Adipocyte (in vitro differentiated cells): ENCODE measurements around the gene KCTD14.
A peak's percentile ranks its signal among the peaks of the same experiment; 100 is the strongest.
"Not testable (repeated sequence)": the region's sequence is repeated elsewhere in the genome, so short reads cannot be mapped to it uniquely, and the experiment has no call there.

ENCODE experiments used
- DNase-seq: peaks from one replicate; pipeline ENCODE4 v3.0.0-alpha.2; 2015; ENCODE audit warnings: low read depth
- H3K27me3 ChIP-seq: replicated peaks from 2 replicates; pipeline ENCODE4 v1.7.0; 2013; ENCODE audit warnings: mild to moderate bottlenecking, low read length, moderate library complexity; ENCODE audit not compliant: control insufficient read depth, insufficient read depth
- H3K36me3 ChIP-seq: 2 replicates; pipeline ENCODE4 v1.7.0; 2013; ENCODE audit warnings: low read length, mild to moderate bottlenecking, moderate library complexity; ENCODE audit not compliant: control insufficient read depth, insufficient read depth, severe bottlenecking
- H3K4me1 ChIP-seq: 2 replicates; pipeline ENCODE4 v1.7.0; 2013; ENCODE audit warnings: mild to moderate bottlenecking, low read length, moderate library complexity; ENCODE audit not compliant: control insufficient read depth, insufficient read depth
- H3K4me3 ChIP-seq: 2 replicates; pipeline ENCODE4 v1.7.0; 2013; ENCODE audit warnings: mild to moderate bottlenecking, low read length, moderate library complexity
- H3K9ac ChIP-seq: 2 replicates; pipeline ENCODE4 v1.7.0; 2013; ENCODE audit warnings: mild to moderate bottlenecking, low read length, moderate library complexity
- H3K9me3 ChIP-seq: 2 replicates; pipeline ENCODE4 v1.7.0; 2013; ENCODE audit warnings: mild to moderate bottlenecking, low read length, moderate library complexity; ENCODE audit not compliant: control insufficient read depth

KCTD14 gene

DNA sequence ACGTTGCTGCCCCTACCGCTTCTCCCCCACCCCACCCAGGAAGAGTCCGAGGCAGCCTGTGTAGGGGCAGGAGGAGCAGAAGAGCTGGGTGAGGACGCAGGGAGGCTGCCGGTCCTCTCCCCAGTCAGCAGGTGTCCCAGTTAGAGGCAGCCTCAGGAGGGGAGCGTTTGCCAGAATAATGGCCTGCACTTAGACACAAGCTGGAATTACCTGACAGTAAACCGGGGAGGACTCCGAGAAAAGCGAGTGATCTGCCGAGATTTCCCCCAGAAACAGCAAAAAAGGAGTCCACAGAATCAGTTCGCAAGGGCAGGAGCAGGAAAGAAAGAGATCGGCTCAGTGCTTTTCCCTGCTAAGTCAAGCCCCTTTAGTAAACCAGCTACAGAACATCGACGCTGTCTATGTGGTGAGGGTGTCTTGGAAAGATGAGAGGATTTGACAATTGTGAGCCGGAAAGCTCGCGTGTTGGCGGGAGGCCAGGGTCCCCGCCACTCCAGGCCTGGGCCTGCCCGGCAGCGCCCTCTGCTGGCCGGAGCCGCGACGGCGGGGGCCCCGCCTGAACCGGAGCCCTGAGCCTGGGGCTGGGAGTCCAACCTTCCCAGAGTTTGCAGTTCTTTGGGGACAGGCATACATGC, 22.9 kb upstream of the KCTD14 start:
- Histone ChIP-seq H3K4me3 (peak overlapping the region; percentile 82), H3K4me1 (peaks cover 25% of the 10 kb centered on the region)

DNA sequence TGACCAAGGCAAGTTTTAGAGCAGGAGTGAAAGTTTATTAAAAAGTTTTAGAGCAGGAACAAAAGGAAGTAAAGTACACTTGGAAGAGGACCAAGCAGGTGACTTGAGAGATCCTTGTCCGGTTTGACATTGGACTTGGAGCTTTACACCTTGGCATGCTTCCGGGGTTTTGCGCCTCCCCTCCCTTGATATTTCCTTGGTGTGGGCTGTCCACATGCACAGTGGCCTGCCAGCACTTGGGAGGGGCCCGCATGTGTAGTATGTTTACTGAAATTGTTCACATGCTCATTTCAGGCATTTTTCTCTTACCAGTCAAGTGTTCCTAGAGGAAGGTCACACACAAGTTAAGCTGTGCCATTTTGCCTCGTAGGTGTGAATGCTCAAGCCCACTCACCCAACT, 21.6 kb upstream of the KCTD14 start:
- Histone ChIP-seq H3K9me3 (no peaks in the 10 kb centered on the region), H3K36me3 (no peaks in the 10 kb centered on the region), H3K4me1 (peaks cover 33% of the 10 kb centered on the region), H3K9ac (no peak overlapping the region), H3K27me3 (no peaks in the 10 kb centered on the region), H3K4me3 (no peak overlapping the region)
- DNase-seq: no peak

More for the DNA sequence above, 22.9 kb upstream of the KCTD14 start:
- peak; percentile 86 for DNase-seq
- H3K36me3 ChIP-seq: no peaks in the 10 kb centered on the region
- no peaks in the 10 kb centered on the region for H3K9me3 ChIP-seq
- peak overlapping the region; percentile 84 for H3K9ac ChIP-seq
- no peaks in the 10 kb centered on the region for H3K27me3 ChIP-seq

DNA sequence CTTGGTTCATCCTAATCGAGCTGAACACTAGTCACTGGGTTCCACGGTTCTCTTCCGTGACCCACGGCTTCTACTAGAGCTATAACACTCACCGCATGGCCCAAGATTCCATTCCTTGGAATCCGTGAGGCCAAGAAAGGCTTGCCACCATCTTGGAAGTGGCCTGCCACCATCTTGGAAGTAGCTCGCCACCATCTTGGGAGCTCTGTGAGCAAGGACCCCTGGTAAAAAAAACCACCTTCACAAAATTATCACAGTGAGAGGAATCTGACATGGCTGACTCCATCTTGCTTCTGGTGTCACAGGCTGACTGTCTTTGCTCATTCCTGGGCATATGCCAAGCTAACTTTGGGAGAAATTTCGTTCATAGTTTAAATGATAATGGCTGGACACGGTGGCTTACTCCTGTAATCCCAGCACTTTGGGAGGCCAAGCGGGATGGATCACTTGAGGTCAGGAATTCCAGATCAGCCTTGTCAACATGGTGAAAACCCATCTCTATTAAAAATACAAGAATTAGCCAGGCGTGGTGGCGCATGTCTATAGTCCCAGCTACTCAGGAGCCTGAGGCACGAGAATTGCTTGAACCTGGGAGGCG, 18.9 kb upstream of the KCTD14 start:
- Histone ChIP-seq H3K36me3 (no peaks in the 10 kb centered on the region), H3K9ac (no peak overlapping the region), H3K27me3 (no peaks in the 10 kb centered on the region), H3K4me3 (no peak overlapping the region), H3K9me3 (no peaks in the 10 kb centered on the region), H3K4me1 (peaks cover 37% of the 10 kb centered on the region)
- no peak for DNase-seq

DNA sequence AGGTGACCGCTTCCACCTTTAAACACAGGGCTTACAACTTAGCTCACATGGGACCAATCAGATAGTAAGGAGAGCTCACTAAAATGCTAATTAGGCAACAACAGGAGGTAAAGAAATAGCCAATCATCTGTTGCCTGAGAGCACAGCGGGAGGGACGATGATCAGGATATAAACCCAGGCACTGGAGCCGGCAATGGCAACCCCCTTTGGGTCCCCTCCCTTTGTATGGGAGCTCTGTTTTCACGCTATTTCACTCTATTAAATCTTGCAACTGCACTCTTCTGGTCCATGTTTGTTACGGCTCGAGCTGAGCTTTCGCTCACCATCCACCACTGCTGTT, 18.3 kb upstream of the KCTD14 start:
- H3K4me3 ChIP-seq, H3K27me3 ChIP-seq, H3K9ac ChIP-seq, H3K9me3 ChIP-seq, H3K36me3 ChIP-seq, DNase-seq: not testable (repeated sequence)
- peaks cover 35% of the 10 kb centered on the region for H3K4me1 ChIP-seq

DNA sequence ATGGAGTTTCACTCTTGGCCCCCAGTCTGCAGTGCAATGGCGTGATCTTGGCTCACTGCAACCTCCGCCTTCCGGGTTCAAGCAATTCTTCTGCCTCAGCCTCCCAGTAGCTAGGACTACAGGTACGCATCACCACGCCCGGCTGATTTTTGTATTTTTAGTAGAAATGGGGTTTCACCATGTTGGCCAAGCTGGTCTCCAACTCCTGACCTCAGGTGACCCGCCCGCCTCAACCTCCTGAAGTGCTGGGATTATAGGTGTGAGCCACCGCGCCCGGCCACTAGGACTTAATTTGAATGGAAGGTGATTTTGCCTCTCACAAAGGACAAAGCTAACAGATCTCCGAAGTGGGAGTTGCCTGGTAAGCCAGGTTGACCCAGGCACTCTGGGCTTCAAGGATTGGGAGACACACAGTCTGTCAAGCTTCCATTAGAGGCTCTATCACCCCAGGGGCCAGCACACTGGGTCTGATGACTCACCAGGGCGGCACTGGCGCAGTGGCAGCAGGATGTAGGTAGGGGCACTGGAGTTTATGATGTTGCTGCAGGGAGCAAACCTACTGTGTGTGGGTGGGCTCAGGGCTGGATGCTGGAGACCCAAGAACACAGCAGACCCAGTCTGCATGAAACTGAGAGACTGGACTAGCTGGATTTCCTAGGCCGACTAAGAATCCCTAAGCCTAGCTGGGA, 17.8 kb upstream of the KCTD14 start:
- Histone ChIP-seq H3K9ac (no peak overlapping the region), H3K27me3 (no peaks in the 10 kb centered on the region), H3K9me3 (no peaks in the 10 kb centered on the region), H3K4me3 (no peak overlapping the region), H3K4me1 (peaks cover 32% of the 10 kb centered on the region), H3K36me3 (no peaks in the 10 kb centered on the region)
- DNase-seq: no peak

DNA sequence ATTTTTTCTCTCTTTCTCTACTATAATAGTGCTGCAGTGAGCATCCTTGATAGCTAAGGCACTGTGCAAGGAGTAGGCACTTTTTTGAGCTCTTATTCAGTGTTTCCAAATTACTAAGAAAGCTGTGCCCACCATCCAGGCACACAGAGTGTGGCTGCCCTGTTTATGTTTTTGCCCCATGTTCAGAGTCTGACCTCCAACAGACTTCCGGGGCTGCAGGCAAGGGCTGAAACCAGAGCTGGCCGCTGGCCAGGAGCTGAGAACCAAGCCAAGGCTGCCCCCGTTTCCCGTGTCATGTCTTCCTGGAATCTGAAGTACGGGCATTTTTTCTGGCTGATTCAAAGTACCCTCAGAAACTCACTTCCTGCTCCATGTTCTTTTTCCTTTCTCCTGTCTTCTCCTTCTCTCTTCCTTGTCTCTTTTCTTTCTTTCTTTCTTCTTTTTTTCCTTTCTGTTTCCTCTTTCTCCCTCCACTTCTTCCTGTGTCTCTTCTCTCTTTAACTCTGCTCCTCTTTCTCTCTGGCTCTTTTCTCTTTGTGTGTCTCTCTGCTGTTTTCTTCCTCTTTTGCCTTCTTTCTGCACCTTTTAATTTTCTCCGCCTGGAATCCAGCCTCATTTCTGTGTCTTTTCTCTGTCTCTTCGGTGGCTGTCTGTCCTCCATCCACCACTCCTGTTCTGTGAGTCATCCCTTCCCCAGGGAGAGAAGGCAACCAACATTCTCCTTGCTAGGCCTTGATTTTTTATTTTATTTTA, 17.0 kb upstream of the KCTD14 start:
- peak overlapping the region; percentile 88 for H3K9ac ChIP-seq
- DNase-seq: peak; percentile 84
- no peaks in the 10 kb centered on the region for H3K9me3 ChIP-seq
- no peaks in the 10 kb centered on the region for H3K36me3 ChIP-seq
- H3K27me3 ChIP-seq: no peaks in the 10 kb centered on the region
- peak overlapping the region; percentile 75 for H3K4me3 ChIP-seq
- H3K4me1 ChIP-seq: peaks cover 24% of the 10 kb centered on the region

DNA sequence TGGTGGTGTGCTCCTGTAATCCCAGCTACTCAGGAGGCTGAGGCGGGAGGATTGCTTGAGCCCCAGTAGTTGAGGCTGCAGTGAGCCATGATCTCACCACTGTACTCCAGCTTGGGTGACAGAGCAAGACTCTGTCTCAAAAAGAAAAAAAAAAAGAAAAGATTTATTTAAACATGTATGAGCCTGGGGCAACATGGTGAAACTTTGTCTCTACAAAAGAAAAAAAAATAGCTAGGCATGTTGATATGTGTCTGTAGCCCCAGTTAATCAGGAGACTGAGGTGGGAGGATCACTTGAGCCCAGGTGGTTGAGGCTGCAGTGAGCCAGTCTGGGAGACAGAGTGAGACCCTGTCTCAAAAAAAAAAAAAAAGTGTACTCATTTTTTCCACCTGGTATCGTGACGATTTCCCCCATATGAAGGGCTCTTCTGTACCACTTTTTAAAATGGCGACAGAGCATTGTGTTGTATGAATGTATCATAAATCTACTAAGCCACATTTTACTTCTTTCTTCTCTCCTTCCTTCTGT, 16.4 kb upstream of the KCTD14 start:
- H3K27me3 ChIP-seq: no peaks in the 10 kb centered on the region
- H3K36me3 ChIP-seq: no peaks in the 10 kb centered on the region
- peak overlapping the region; percentile 75 for H3K4me3 ChIP-seq
- DNase-seq: no peak
- H3K4me1 ChIP-seq: peaks cover 21% of the 10 kb centered on the region
- peak overlapping the region; percentile 88 for H3K9ac ChIP-seq
- no peaks in the 10 kb centered on the region for H3K9me3 ChIP-seq

DNA sequence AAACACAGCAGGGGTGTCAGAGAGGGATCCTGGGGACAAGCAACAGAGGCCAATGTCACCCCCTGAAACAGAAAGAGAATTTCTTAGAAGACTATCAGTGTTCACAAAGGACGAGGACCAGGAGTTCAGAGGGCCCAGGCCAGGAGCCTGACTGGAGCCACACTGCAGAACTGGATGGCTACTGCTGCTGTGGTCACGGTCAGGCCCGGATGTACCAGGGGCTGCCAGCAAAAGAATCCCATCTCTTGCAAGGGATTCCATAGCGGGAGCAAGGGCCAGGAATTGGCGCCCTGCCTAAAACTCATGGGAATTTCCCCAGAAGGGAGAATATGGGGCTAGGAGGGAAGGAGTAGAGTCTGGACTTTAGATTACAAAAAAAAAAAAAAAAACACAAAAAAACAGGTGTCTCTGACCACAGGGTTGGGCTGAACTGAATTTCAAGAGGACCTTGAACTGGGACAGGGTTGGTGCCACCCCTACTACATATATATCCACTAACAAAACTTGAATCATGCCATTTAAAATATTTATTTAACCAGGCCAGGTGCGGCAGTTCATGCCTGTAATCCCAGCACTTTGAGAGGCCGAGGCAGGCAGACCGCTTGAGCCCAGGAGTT, 15.7 kb upstream of the KCTD14 start:
- H3K9me3 ChIP-seq: no peaks in the 10 kb centered on the region
- H3K36me3 ChIP-seq: no peaks in the 10 kb centered on the region
- H3K9ac ChIP-seq: no peak overlapping the region
- H3K4me1 ChIP-seq: peaks cover 21% of the 10 kb centered on the region
- DNase-seq: no peak
- no peaks in the 10 kb centered on the region for H3K27me3 ChIP-seq
- H3K4me3 ChIP-seq: no peak overlapping the region

DNA sequence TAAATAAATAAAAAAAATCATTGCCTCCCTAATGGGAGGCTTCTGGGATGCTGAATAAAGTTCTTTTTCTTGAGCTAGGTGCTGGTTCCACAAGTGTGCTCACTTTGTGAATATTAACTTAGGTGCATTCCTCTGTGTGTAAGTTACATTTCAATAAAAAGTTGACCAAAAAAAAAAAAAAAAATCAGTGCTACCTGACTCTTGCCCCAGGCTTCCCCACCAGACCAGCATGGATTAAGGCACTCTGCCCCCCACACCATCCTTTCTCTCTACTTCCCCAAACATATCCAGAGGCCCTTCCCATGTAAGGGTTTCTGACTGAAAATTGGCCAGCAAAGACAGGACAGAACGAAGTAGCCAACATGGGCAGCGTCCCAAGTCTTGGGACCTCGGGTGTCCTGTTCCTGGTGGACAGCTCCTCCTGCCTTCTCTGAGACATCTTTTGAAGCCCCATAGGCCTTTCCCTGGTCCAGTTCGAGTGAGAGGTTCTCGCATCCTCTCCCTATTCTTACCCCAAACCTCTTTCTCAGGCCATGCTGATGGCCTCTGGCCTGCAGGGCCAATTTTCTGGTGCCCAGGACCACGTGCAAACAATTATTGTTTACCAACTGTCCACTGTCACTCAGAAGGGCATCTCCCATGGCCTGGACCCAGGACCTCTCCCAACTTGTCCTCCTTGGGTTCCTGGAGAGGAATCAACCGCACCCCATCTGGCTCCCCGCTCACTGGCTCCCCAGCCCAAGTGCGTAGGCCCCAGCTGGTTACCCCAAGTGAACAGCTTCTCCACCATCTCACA, 14.9 kb upstream of the KCTD14 start:
- Histone ChIP-seq H3K4me3 (no peak overlapping the region), H3K27me3 (no peaks in the 10 kb centered on the region), H3K9me3 (no peaks in the 10 kb centered on the region), H3K4me1 (peaks cover 21% of the 10 kb centered on the region), H3K36me3 (no peaks in the 10 kb centered on the region), H3K9ac (no peak overlapping the region)
- DNase-seq: no peak

DNA sequence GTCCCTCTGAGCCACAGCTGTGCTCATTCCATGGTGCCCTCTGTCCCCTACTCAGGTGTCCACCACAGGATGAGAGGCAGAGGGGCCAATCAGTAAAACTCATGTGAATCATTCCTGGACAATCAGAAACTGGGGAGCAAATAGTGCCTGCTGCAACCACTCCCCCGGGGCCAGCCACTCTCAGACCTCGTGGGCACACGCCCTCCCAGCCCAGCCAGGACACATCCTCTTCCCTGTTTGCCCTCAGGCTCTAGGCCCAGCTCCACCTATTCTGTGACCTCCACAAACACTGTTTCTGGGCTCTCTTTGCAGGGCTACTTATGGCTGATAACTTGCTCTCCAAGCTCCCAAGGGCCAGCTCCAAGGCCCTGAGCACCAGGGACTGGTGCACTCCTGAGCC, 14.0 kb upstream of the KCTD14 start:
- peaks cover 21% of the 10 kb centered on the region for H3K4me1 ChIP-seq
- H3K9me3 ChIP-seq: no peaks in the 10 kb centered on the region
- H3K27me3 ChIP-seq: no peaks in the 10 kb centered on the region
- no peak overlapping the region for H3K4me3 ChIP-seq
- DNase-seq: no peak
- H3K9ac ChIP-seq: no peak overlapping the region
- no peaks in the 10 kb centered on the region for H3K36me3 ChIP-seq
